ENCODE results near the gene EPM2AIP1.
"Not testable (repeated sequence)": the region's sequence is repeated elsewhere in the genome, so short reads cannot be mapped to it uniquely, and the experiment has no call there.

Gene EPM2AIP1

GRCh38 chr3:36954452-36955134, 38.3 kb downstream of the EPM2AIP1 start:
- ATAC-seq (ENCODE audit: low read depth), result no peak
- Histone ChIP-seq H3K4me1 (ENCODE audit: insufficient read depth, poor library complexity, severe bottlenecking) (peaks cover 6% of the 10 kb centered on the region), H3K9me3 (ENCODE audit: severe bottlenecking) (no peaks in the 10 kb centered on the region), H3K4me3 (ENCODE audit: severe bottlenecking) (no peak overlapping the region), H3K27ac (ENCODE audit: poor library complexity, severe bottlenecking) (no peak overlapping the region), H3K36me3 (ENCODE audit: low read depth) (no peaks in the 10 kb centered on the region), H3K27me3 (ENCODE audit: insufficient read depth, poor library complexity, severe bottlenecking) (no peaks in the 10 kb centered on the region)
- no peak for TF ChIP-seq CTCF (IDR thresholded peaks at IDR 0.05; ENCODE audit: poor library complexity, severe bottlenecking)
- DNase-seq (ENCODE audit: low spot score), result no peak

DNA sequence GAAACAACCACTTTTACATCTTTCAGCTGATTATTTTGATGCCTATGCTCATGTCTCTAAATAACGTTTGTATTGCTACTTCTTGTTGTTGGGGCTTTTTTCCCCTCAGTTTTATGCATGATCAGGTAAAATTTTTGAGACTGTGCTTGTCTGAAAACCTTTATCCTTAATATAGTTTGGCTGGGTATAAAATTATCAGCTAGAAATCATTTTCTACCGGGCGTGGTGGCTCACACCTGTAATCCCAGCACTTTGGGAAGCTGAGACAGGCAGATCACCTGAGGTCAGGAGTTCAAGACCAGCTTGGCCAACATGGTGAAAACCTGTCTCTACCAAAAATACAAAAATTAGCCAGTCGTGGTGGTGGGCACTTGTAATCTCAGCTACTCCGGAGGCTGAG, 45.1 kb downstream of the EPM2AIP1 start:
- H3K9me3 ChIP-seq (ENCODE audit: severe bottlenecking); DNase-seq (ENCODE audit: low spot score); H3K36me3 ChIP-seq (ENCODE audit: low read depth); H3K27ac ChIP-seq (ENCODE audit: poor library complexity, severe bottlenecking); ATAC-seq (ENCODE audit: low read depth); H3K4me3 ChIP-seq (ENCODE audit: severe bottlenecking); H3K4me1 ChIP-seq (ENCODE audit: insufficient read depth, poor library complexity, severe bottlenecking); H3K27me3 ChIP-seq (ENCODE audit: insufficient read depth, poor library complexity, severe bottlenecking): not testable (repeated sequence)

GRCh38 chr3:36945333-36945980, 47.5 kb downstream of the EPM2AIP1 start:
- Histone ChIP-seq H3K4me1 (ENCODE audit: insufficient read depth, poor library complexity, severe bottlenecking) (no peaks in the 10 kb centered on the region), H3K27ac (ENCODE audit: poor library complexity, severe bottlenecking) (no peak overlapping the region), H3K4me3 (ENCODE audit: severe bottlenecking) (no peak overlapping the region), H3K9me3 (ENCODE audit: severe bottlenecking) (peaks cover 4% of the 10 kb centered on the region), H3K27me3 (ENCODE audit: insufficient read depth, poor library complexity, severe bottlenecking) (no peaks in the 10 kb centered on the region), H3K36me3 (ENCODE audit: low read depth) (no peaks in the 10 kb centered on the region)
- no peak for ATAC-seq (ENCODE audit: low read depth)
- TF ChIP-seq CTCF (IDR thresholded peaks at IDR 0.05; ENCODE audit: poor library complexity, severe bottlenecking), result no peak
- no peak for DNase-seq (ENCODE audit: low spot score)

GRCh38 chr3:36944641-36945270, 48.2 kb downstream of the EPM2AIP1 start, which contains the start of gene TRANK1:
TSS of gene TRANK1 (minus strand) at chr3:36945054. CDS start at chr3:36944809, 245 bp downstream.
- Histone ChIP-seq H3K36me3 (ENCODE audit: low read depth) (no peaks in the 10 kb centered on the region), H3K4me3 (ENCODE audit: severe bottlenecking) (peak within 1 kb of the TSS; percentile 45), H3K9me3 (ENCODE audit: severe bottlenecking) (peaks cover 4% of the 10 kb centered on the region), H3K27me3 (ENCODE audit: insufficient read depth, poor library complexity, severe bottlenecking) (no peaks in the 10 kb centered on the region), H3K4me1 (ENCODE audit: insufficient read depth, poor library complexity, severe bottlenecking) (no peaks in the 10 kb centered on the region), H3K27ac (ENCODE audit: poor library complexity, severe bottlenecking) (no peak within 1 kb of the TSS)
- ATAC-seq (ENCODE audit: low read depth), result peak; percentile 62
- TF ChIP-seq CTCF (IDR thresholded peaks at IDR 0.05; ENCODE audit: poor library complexity, severe bottlenecking), result no peak
- DNase-seq (ENCODE audit: low spot score), result no peak

- Histone ChIP-seq H3K4me1 (ENCODE audit: insufficient read depth, poor library complexity, severe bottlenecking) (no peaks in the 10 kb centered on the region), H3K27ac (ENCODE audit: poor library complexity, severe bottlenecking) (no peak overlapping the region), H3K4me3 (ENCODE audit: severe bottlenecking) (peak overlapping the region; percentile 45), H3K9me3 (ENCODE audit: severe bottlenecking) (peaks cover 4% of the 10 kb centered on the region), H3K36me3 (ENCODE audit: low read depth) (no peaks in the 10 kb centered on the region), H3K27me3 (ENCODE audit: insufficient read depth, poor library complexity, severe bottlenecking) (no peaks in the 10 kb centered on the region)
- peak; percentile 60 for DNase-seq (ENCODE audit: low spot score)
- TF ChIP-seq CTCF (IDR thresholded peaks at IDR 0.05; ENCODE audit: poor library complexity, severe bottlenecking), result no peak
- ATAC-seq (ENCODE audit: low read depth), result peak; percentile 78
Measured at GRCh38 chr3:36944012-36944640, 48.8 kb downstream of the EPM2AIP1 start.

All from RWPE2 (cell line).